Glutamatergic neuron (in vitro differentiated cells): ENCODE data around the gene LHFPL6. TPM values are rescaled to one million over a fixed set of nuclear protein-coding genes. Genes with fewer than 3 reads are reported as not detected.

Source experiments
- DNase-seq: peaks from one replicate; pipeline ENCODE4 v3.0.0; 2022
- H3K27ac Mint-ChIP-seq: one replicate; pipeline ENCODE4 v1.8.0; 2020; ENCODE audit warnings: mild to moderate bottlenecking, mixed read lengths, inconsistent platforms; ENCODE audit not compliant: unreplicated experiment
- H3K27me3 Mint-ChIP-seq: one replicate; pipeline ENCODE4 v1.8.0; 2020; ENCODE audit warnings: mild to moderate bottlenecking, moderate library complexity, mixed read lengths, inconsistent platforms; ENCODE audit not compliant: unreplicated experiment
- H3K36me3 Mint-ChIP-seq: one replicate; pipeline ENCODE4 v1.8.0; 2020; ENCODE audit warnings: mild to moderate bottlenecking, mixed read lengths, inconsistent platforms; ENCODE audit not compliant: unreplicated experiment
- H3K4me1 Mint-ChIP-seq: one replicate; pipeline ENCODE4 v1.8.0; 2020; ENCODE audit warnings: mild to moderate bottlenecking, low read depth, mixed read lengths, inconsistent platforms; ENCODE audit not compliant: unreplicated experiment
- H3K4me3 Mint-ChIP-seq: one replicate; pipeline ENCODE4 v1.8.0; 2020; ENCODE audit warnings: mild to moderate bottlenecking, mixed read lengths, inconsistent platforms; ENCODE audit not compliant: unreplicated experiment
- H3K9me3 Mint-ChIP-seq: one replicate; pipeline ENCODE4 v1.8.0; 2020; ENCODE audit warnings: mild to moderate bottlenecking, moderate library complexity, mixed read lengths, inconsistent platforms; ENCODE audit not compliant: unreplicated experiment
- CTCF ChIP-seq: fragments of 200-600 bp; sonication (generic); IDR thresholded peaks from one replicate; pipeline ENCODE4 v1.5.0; 2021; ENCODE audit not compliant: partially characterized antibody, unreplicated experiment
- total RNA-seq: library from RNA; stranded (reverse); fragmentation: NEBNext Ultra II Directional; extraction: Animal tissue kit (Norgen Biotek cat#: 25700); gene quantifications from one replicate; pipeline ENCODE4 v1.2.1, GENCODE V29; 2021; ENCODE audit not compliant: unreplicated experiment

The LHFPL6 gene
- total RNA-seq, 1 donor from 2014 or later = 1.7 TPM

GRCh38 chr13:39461685-39462266 lies 141.2 kb downstream of the LHFPL6 start:
- Mint-ChIP-seq H3K4me3 (no peak overlapping the region), H3K9me3 (no peaks in the 10 kb centered on the region), H3K27ac (no peak overlapping the region), H3K27me3 (no peaks in the 10 kb centered on the region), H3K36me3 (no peaks in the 10 kb centered on the region), H3K4me1 (no peaks in the 10 kb centered on the region)
- no peak for TF ChIP-seq CTCF
- DNase-seq = no peak

- H3K36me3 Mint-ChIP-seq = no peaks in the 10 kb centered on the region
- no peaks in the 10 kb centered on the region for H3K9me3 Mint-ChIP-seq
- H3K4me1 Mint-ChIP-seq = peaks cover 5% of the 10 kb centered on the region
- no peaks in the 10 kb centered on the region for H3K27me3 Mint-ChIP-seq
- TF ChIP-seq CTCF = no peak
- no peak for DNase-seq
- no peak overlapping the region for H3K4me3 Mint-ChIP-seq
- H3K27ac Mint-ChIP-seq = no peak overlapping the region
These were observed 145.7 kb downstream of the LHFPL6 start for GRCh38 chr13:39457274-39457673.

- no peak for DNase-seq
- H3K4me1 Mint-ChIP-seq = peaks cover 7% of the 10 kb centered on the region
- H3K27ac Mint-ChIP-seq = no peak overlapping the region
- TF ChIP-seq CTCF = no peak
- H3K9me3 Mint-ChIP-seq = no peaks in the 10 kb centered on the region
- no peaks in the 10 kb centered on the region for H3K27me3 Mint-ChIP-seq
- no peak overlapping the region for H3K4me3 Mint-ChIP-seq
- H3K36me3 Mint-ChIP-seq = no peaks in the 10 kb centered on the region
These were observed 147.3 kb downstream of the LHFPL6 start for GRCh38 chr13:39455521-39456175.

GRCh38 chr13:39452834-39453233 lies 150.2 kb downstream of the LHFPL6 start:
- DNase-seq = no peak
- H3K27ac Mint-ChIP-seq = no peak overlapping the region
- H3K4me3 Mint-ChIP-seq = no peak overlapping the region
- H3K36me3 Mint-ChIP-seq = no peaks in the 10 kb centered on the region
- no peak for TF ChIP-seq CTCF
- H3K4me1 Mint-ChIP-seq = peaks cover 7% of the 10 kb centered on the region
- H3K9me3 Mint-ChIP-seq = no peaks in the 10 kb centered on the region
- H3K27me3 Mint-ChIP-seq = no peaks in the 10 kb centered on the region

GRCh38 chr13:39452417-39452816 lies 150.6 kb downstream of the LHFPL6 start:
- no peak for DNase-seq

More at GRCh38 chr13:39452417-39452816, 150.6 kb downstream of the LHFPL6 start:
- Mint-ChIP-seq H3K36me3 (no peaks in the 10 kb centered on the region), H3K27ac (no peak overlapping the region), H3K27me3 (no peaks in the 10 kb centered on the region), H3K4me1 (peaks cover 7% of the 10 kb centered on the region), H3K9me3 (no peaks in the 10 kb centered on the region), H3K4me3 (no peak overlapping the region)
- TF ChIP-seq CTCF = no peak
